HCT116 (cell line): ENCODE measurements around the gene GRK5. TPM values are rescaled to one million over a fixed set of nuclear protein-coding genes. Genes with fewer than 3 reads are reported as not detected.
A peak's percentile ranks its signal among the peaks of the same experiment; 100 is the strongest.

Source experiments
- ATAC-seq: fragments of 200-7000 bp; cut with Tn5 transposase; 2 replicates; pipeline ENCODE4 v1.9.1; 2020; ENCODE audit warnings: mild to moderate bottlenecking, moderate library complexity
- Bru-seq: library from RNA; stranded (reverse); fragments of 400-500 nt; gene quantifications from one replicate; lab custom pipeline; 2021; lab: Mats Ljungman, UMichigan
- BruChase-seq, 2 experiments: library from RNA; stranded (reverse); fragments of 400-500 nt; gene quantifications; one replicate each; lab custom pipeline; 2021; lab: Mats Ljungman, UMichigan
- BruUV-seq: library from RNA; stranded (reverse); fragments of 400-500 nt; replicated peaks from 2 replicates; lab custom pipeline; 2021; lab: Mats Ljungman, UMichigan
- CTCF ChIA-PET: fragments of 300-600 bp; sonication (Branson Sonifier 250); formaldehyde crosslinking; loops from one replicate; lab custom pipeline; 2021; ENCODE audit warnings: antibody characterized with exemption; lab: Charles Lee
- POLR2A ChIA-PET: fragments of 300-600, 350-600 bp; sonication (Branson Sonifier 250); formaldehyde crosslinking; loops from one replicate; lab custom pipeline; 2021; ENCODE audit warnings: antibody characterized with exemption; lab: Charles Lee
- RAD21 ChIA-PET, 2 experiments: fragments of 300-600 bp; sonication (Branson Sonifier 250); formaldehyde crosslinking; loops; one replicate each; lab custom pipeline; 2023; ENCODE audit warnings: low total read pairs in 2 of 2; ENCODE audit not compliant: uncharacterized antibody in 2 of 2, unreplicated experiment in 2 of 2, low non-redundant PET in 1 of 2; lab: Charles Lee
- DNase-seq: peaks from one replicate; pipeline ENCODE4 v3.0.0-alpha.2; 2010; ENCODE audit warnings: low read depth, low spot score
- H2AFZ ChIP-seq: fragments of 200-600 bp; shearing (Covaris generic), sonication (generic); 2 replicates; pipeline ENCODE4 v1.6.1; 2017; ENCODE audit warnings: low read depth, mixed run types, mixed read lengths, antibody characterized with exemption, low read length; ENCODE audit not compliant: poor library complexity, severe bottlenecking
- H3K27ac ChIP-seq: 2 replicates; pipeline ENCODE4 v1.5.1; 2012; ENCODE audit warnings: low read depth, low read length
- H3K27me3 ChIP-seq: fragments of 200-600 bp; sonication (generic); 2 replicates; pipeline ENCODE4 v1.6.1; 2016; ENCODE audit warnings: mixed run types, low read length, mixed read lengths; ENCODE audit not compliant: insufficient read depth
- H3K36me3 ChIP-seq, 2 experiments: fragments of 200-500 bp in 1 of 2; fragments of 200-600 bp in 1 of 2; sonication (Bioruptor generic) in 1 of 2; sonication (generic) in 1 of 2; 2 replicates each; pipeline versions ENCODE4 v1.5.1 to v1.6.1; 2014 to 2016; ENCODE audit warnings: low read length in 2 of 2, inconsistent platforms in 1 of 2, mixed read lengths in 1 of 2, mixed run types in 1 of 2; ENCODE audit not compliant: insufficient read depth in 2 of 2, control insufficient read depth in 1 of 2
- H3K4me1 ChIP-seq, 2 experiments: fragments of 200-600 bp in 1 of 2; sonication (generic) in 1 of 2; 2 replicates each; pipeline versions ENCODE4 v1.5.1 to v1.6.1; 2012 to 2017; ENCODE audit warnings: low read length in 2 of 2, inconsistent platforms in 1 of 2, mild to moderate bottlenecking in 1 of 2, mixed read lengths in 1 of 2, mixed run types in 1 of 2, moderate library complexity in 1 of 2; ENCODE audit not compliant: insufficient read depth in 2 of 2, control insufficient read depth in 1 of 2
- H3K4me2 ChIP-seq: fragments of 200-600 bp; sonication (generic); 2 replicates; pipeline ENCODE4 v1.6.1; 2017; ENCODE audit warnings: mixed run types, low read length, mixed read lengths
- H3K4me3 ChIP-seq, 2 experiments: fragments of 200-600 bp in 1 of 2; sonication (generic) in 1 of 2; replicated peaks in 1 of 2; 2 replicates each; pipeline ENCODE4 v1.5.1; 2011 to 2016; ENCODE audit warnings: low read length in 2 of 2, control low read depth in 1 of 2, low read depth in 1 of 2, mild to moderate bottlenecking in 1 of 2, mixed read lengths in 1 of 2, mixed run types in 1 of 2
- H3K79me2 ChIP-seq: fragments of 200-600 bp; sonication (generic); 2 replicates; pipeline ENCODE4 v1.6.1; 2017; ENCODE audit warnings: mild to moderate bottlenecking, mixed run types, low read length, moderate library complexity, mixed read lengths; ENCODE audit not compliant: insufficient read depth
- H3K9ac ChIP-seq: fragments of 200-600 bp; sonication (generic); 2 replicates; pipeline ENCODE4 v1.6.1; 2016; ENCODE audit warnings: low read length, mixed read lengths
- H3K9me2 ChIP-seq: fragments of 200-600 bp; sonication (generic), shearing (Covaris generic); 2 replicates; pipeline ENCODE4 v1.6.1; 2017; ENCODE audit warnings: mixed run types, mild to moderate bottlenecking, moderate library complexity; ENCODE audit not compliant: insufficient read depth
- H3K9me3 ChIP-seq, 2 experiments: fragments of 200-500 bp in 1 of 2; fragments of 200-600 bp in 1 of 2; sonication (Bioruptor generic) in 1 of 2; sonication (generic) in 1 of 2; 2 replicates each; pipeline ENCODE4 v1.6.1; 2014 to 2017; ENCODE audit warnings: low read length in 2 of 2, mixed read lengths in 2 of 2, inconsistent platforms in 1 of 2, low read depth in 1 of 2, mild to moderate bottlenecking in 1 of 2, mixed run types in 1 of 2, moderate library complexity in 1 of 2; ENCODE audit not compliant: control insufficient read depth in 1 of 2, insufficient read depth in 1 of 2
- H4K20me1 ChIP-seq: fragments of 200-600 bp; sonication (generic), shearing (Covaris generic); 2 replicates; pipeline ENCODE4 v1.6.1; 2017; ENCODE audit warnings: mixed run types, mild to moderate bottlenecking, moderate library complexity; ENCODE audit not compliant: insufficient read depth
- ATF3 ChIP-seq: IDR thresholded peaks from 2 replicates; pipeline ENCODE4 v1.6.1; 2012
- CBX3 ChIP-seq: IDR thresholded peaks from 2 replicates; pipeline ENCODE4 v1.6.1; 2012; ENCODE audit warnings: low read depth
- CEBPB ChIP-seq: IDR thresholded peaks from 2 replicates; pipeline ENCODE4 v1.6.1; 2012; ENCODE audit warnings: low read depth
- CTCF ChIP-seq, 3 experiments: fragments of 200-600 bp in 1 of 3; sonication (generic) in 1 of 3; IDR thresholded peaks in 2 of 3; conservative IDR thresholded peaks in 1 of 3; 2 replicates each; pipeline ENCODE4 v1.5.1; 2012 to 2017; ENCODE audit warnings: low read depth in 2 of 3, low read length in 2 of 3, antibody characterized with exemption in 1 of 3, borderline replicate concordance in 1 of 3, control low read depth in 1 of 3, mild to moderate bottlenecking in 1 of 3, mixed read lengths in 1 of 3, mixed run types in 1 of 3, moderate library complexity in 1 of 3; ENCODE audit not compliant: insufficient read depth in 1 of 3
- ELF1 ChIP-seq: IDR thresholded peaks from 2 replicates; pipeline ENCODE4 v1.6.1; 2012; ENCODE audit warnings: low read depth, borderline replicate concordance
- EZH2 ChIP-seq: fragments of 200-600 bp; sonication (generic); IDR thresholded peaks from 2 replicates; pipeline ENCODE4 v1.6.1; 2017; ENCODE audit warnings: antibody characterized with exemption, mixed run types
- EZH2phosphoT487 ChIP-seq: fragments of 200-600 bp; IDR thresholded peaks from 2 replicates; pipeline ENCODE4 v1.6.1; 2018; ENCODE audit warnings: antibody characterized with exemption, borderline replicate concordance
- JUND ChIP-seq: IDR thresholded peaks from 2 replicates; pipeline ENCODE4 v1.6.1; 2012
- POLR2A ChIP-seq: IDR thresholded peaks from 2 replicates; pipeline ENCODE4 v1.7.0; 2011; ENCODE audit warnings: borderline replicate concordance; ENCODE audit not compliant: insufficient read depth, insufficient read length; ENCODE audit errors: extremely low read depth
- POLR2AphosphoS5 ChIP-seq: IDR thresholded peaks from 2 replicates; pipeline ENCODE4 v1.6.1; 2011; ENCODE audit warnings: mild to moderate bottlenecking, low read depth, low read length, moderate library complexity
- RAD21 ChIP-seq: IDR thresholded peaks from 2 replicates; pipeline ENCODE4 v1.6.1; 2012; ENCODE audit warnings: low read depth, mild to moderate bottlenecking
- SIN3A ChIP-seq: IDR thresholded peaks from 2 replicates; pipeline ENCODE4 v1.6.1; 2012; ENCODE audit warnings: low read depth
- SP1 ChIP-seq: IDR thresholded peaks from 2 replicates; pipeline ENCODE4 v1.6.1; 2012; ENCODE audit warnings: low read depth
- SRF ChIP-seq: IDR thresholded peaks from 2 replicates; pipeline ENCODE4 v1.6.1; 2012; ENCODE audit warnings: low read depth
- TCF7L2 ChIP-seq: IDR thresholded peaks from 2 replicates; pipeline ENCODE4 v1.7.0; 2011; ENCODE audit warnings: borderline replicate concordance, inconsistent platforms; ENCODE audit not compliant: insufficient read depth, insufficient read length; ENCODE audit errors: extremely low read depth
- YY1 ChIP-seq: IDR thresholded peaks from 2 replicates; pipeline ENCODE4 v1.6.1; 2011; ENCODE audit warnings: low read length, low read depth, moderate library complexity, mild to moderate bottlenecking; ENCODE audit not compliant: insufficient replicate concordance; ENCODE audit errors: extremely low read depth
- ZBTB33 ChIP-seq: IDR thresholded peaks from 2 replicates; pipeline ENCODE4 v1.6.1; 2011; ENCODE audit warnings: mild to moderate bottlenecking, low read length, moderate library complexity; ENCODE audit not compliant: insufficient replicate concordance; ENCODE audit errors: extremely low read depth
- ZFX ChIP-seq: fragments of 450-650 bp; IDR thresholded peaks from 2 replicates; pipeline ENCODE4 v1.6.1; 2017
- ZNF274 ChIP-seq: fragments of 200-500 bp; sonication (Bioruptor generic); IDR thresholded peaks from 2 replicates; pipeline ENCODE4 v1.6.1; 2014; ENCODE audit warnings: mild to moderate bottlenecking, low read depth, low read length, inconsistent platforms
- intact Hi-C: fragments of 100-400 bp; cut with micrococcal nuclease; formaldehyde crosslinking; loops from 2 replicates; pipeline ENCODE4 v1.10.0; 2022
- long read RNA-seq: library from polyadenylated mRNA; unstranded; transcript quantifications from one replicate; pipeline ENCODE4 v2.0.0, GENCODE V29; 2021; ENCODE audit not compliant: unreplicated experiment
- polyA plus RNA-seq: library from polyadenylated mRNA; unstranded; fragments of >200 nt; gene quantifications from 2 replicates; pipeline ENCODE4 v1.2.1, GENCODE V29; 2012; ENCODE audit warnings: missing spikeins
- total RNA-seq: library from RNA; stranded (reverse); gene quantifications from one replicate; pipeline ENCODE4 v1.2.1, GENCODE V29; 2021; ENCODE audit not compliant: unreplicated experiment

The GRK5 gene
- 7.3 TPM for total RNA-seq
- polyA plus RNA-seq: 9.7 and 10.0 TPM in 2 replicates
- percentile 46 among the genes with signal in this experiment for Bru-seq, nascent RNA
- percentile 44 among the genes with signal in this experiment for BruChase-seq, experiment 1, labeled RNA remaining after a 6-hour chase
- percentile 47 among the genes with signal in this experiment for BruChase-seq, experiment 2, labeled RNA remaining after a 2-hour chase
- long read RNA-seq, partial matches to known transcripts: 2 of 11 reads
- long read RNA-seq, other reads (novel, unspliced or antisense): 6 of 11 reads

DNA sequence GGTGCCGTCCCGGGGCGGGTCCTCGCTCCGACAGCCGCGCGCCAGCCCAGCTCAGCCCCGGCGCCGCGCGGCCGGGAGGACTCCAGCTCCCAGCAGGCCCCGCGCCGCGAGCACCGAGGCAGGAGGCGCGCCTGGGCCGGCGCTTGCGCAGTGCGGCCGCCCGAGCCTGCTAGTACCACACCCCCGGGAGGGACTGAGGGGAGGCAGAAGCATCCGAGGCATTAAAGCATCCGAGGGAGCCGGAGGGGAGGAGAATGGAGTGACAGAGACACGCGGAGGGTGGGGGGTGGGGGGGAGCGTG is at the start of gene GRK5:
TSS of gene GRK5 (plus strand) at position 206 of the 301 bp plus-strand sequence. CDS start 347 bp downstream, outside the sequence.
- H3K4me2 ChIP-seq: peak within 1 kb of the TSS; percentile 92
- ATAC-seq: peak; percentile 86
- peak; percentile 57 for TF ChIP-seq YY1
- no peak for TF ChIP-seq JUND
- no peak for TF ChIP-seq ZNF274
- no peak for TF ChIP-seq ATF3
- no peak for TF ChIP-seq ELF1
- TF ChIP-seq RAD21: no peak
- TF ChIP-seq SP1: no peak
- no peak for TF ChIP-seq SIN3A
- TF ChIP-seq POLR2AphosphoS5: peak; percentile 76
- TF ChIP-seq EZH2: no peak
- no peak for TF ChIP-seq EZH2phosphoT487
- TF ChIP-seq CEBPB: no peak
- no peak for TF ChIP-seq SRF
- TF ChIP-seq ZFX: peak; percentile 41; the same call in 1 of the 2 replicates
- TF ChIP-seq CBX3: no peak
- TF ChIP-seq CTCF (IDR thresholded peaks at IDR 0.05 in 2 of 3, conservative IDR thresholded peaks at IDR 0.05 in 1 of 3; ENCODE audit: borderline replicate concordance in 1 of 3, insufficient read depth in 1 of 3, low read depth in 2 of 3, low read length in 2 of 3): no peak
- peak; percentile 28 for TF ChIP-seq TCF7L2
- peak; percentile 36 for TF ChIP-seq POLR2A
- no peak for TF ChIP-seq ZBTB33

More for the DNA sequence above, at the start of gene GRK5:
- Histone ChIP-seq H3K9ac (peak within 1 kb of the TSS; percentile 73), H3K27me3 (no peaks in the 10 kb centered on the region), H3K27ac (peak within 1 kb of the TSS; percentile 84), H3K4me1 (peaks cover 20 to 36% of the 10 kb centered on the region in 2 experiments; a peak in 3 of 4 replicates), H3K9me3 (no peaks in the 10 kb centered on the region), H4K20me1 (no peaks in the 10 kb centered on the region), H3K9me2 (no peaks in the 10 kb centered on the region), H3K4me3 (peak within 1 kb of the TSS; percentile 48 to 69), H3K36me3 (no peaks in the 10 kb centered on the region), H2AFZ (peak within 1 kb of the TSS; percentile 24), H3K79me2 (no peaks in the 10 kb centered on the region)
- ChIA-PET RAD21 (interaction anchor here (0.6 to 2.4 kb wide), 12 partner anchors 46 to 282 kb away, joined by 3 to 12 read pairs (median 4); no protein-coding TSS in a partner anchor), POLR2A (interaction anchor here (0.6 to 1.8 kb wide), 12 partner anchors 9 to 665 kb away, joined by 3 to 10 read pairs (median 3); partner anchors contain the start of genes MCMBP, RGS10 and TIAL1), CTCF (interaction anchor here (0.7 to 4.3 kb wide), 22 partner anchors 9 to 335 kb away, joined by 3 to 37 read pairs (median 6); partner anchors contain the start of gene RGS10)
- intact Hi-C loops: loop anchor here (5.0 kb wide), 2 partner anchors 110 to 390 kb away; partner anchors contain the start of gene TIAL1
- no TSS peak for BruUV-seq
- peak; percentile 93 for DNase-seq
